Ramos (cell line): ENCODE results near the gene NPEPL1.
"Not testable (repeated sequence)": the region's sequence is repeated elsewhere in the genome, so short reads cannot be mapped to it uniquely, and the experiment has no call there.

Experiments used
- in situ Hi-C: fragments of 300-500 bp; cut with MboI; formaldehyde crosslinking; loops from one replicate; pipeline ENCODE4 v1.14.3; 2022; ENCODE audit warnings: low sequenced_read_pairs; ENCODE audit not compliant: unreplicated experiment

Gene NPEPL1

GRCh38 chr20:58726156-58726555 lies 33.6 kb downstream of the NPEPL1 start:
- in situ Hi-C loops, result not testable (repeated sequence)

GRCh38 chr20:58731192-58731591 lies 38.6 kb downstream of the NPEPL1 start:
- in situ Hi-C loops, result no loop called here

GRCh38 chr20:58737198-58737597 lies 44.6 kb downstream of the NPEPL1 start:
- in situ Hi-C loops, result no loop called here

- in situ Hi-C loops, result no loop called here
Observed at GRCh38 chr20:58740356-58741308, 48.0 kb downstream of the NPEPL1 start.

GRCh38 chr20:58741384-58741783 lies 48.8 kb downstream of the NPEPL1 start:
- in situ Hi-C loops, result no loop called here

- in situ Hi-C loops, result no loop called here
Observed at GRCh38 chr20:58742668-58743566, 50.3 kb downstream of the NPEPL1 start.

- in situ Hi-C loops, result no loop called here
Observed at GRCh38 chr20:58743929-58744534, 51.4 kb downstream of the NPEPL1 start.

- in situ Hi-C loops, result no loop called here
Observed at GRCh38 chr20:58744836-58745235, 52.2 kb downstream of the NPEPL1 start.

- in situ Hi-C loops, result no loop called here
Observed at GRCh38 chr20:58745391-58745790, 52.8 kb downstream of the NPEPL1 start.

- in situ Hi-C loops, result no loop called here
Observed at GRCh38 chr20:58746620-58747019, 54.0 kb downstream of the NPEPL1 start.

GRCh38 chr20:58747211-58747610 lies 54.6 kb downstream of the NPEPL1 start:
- in situ Hi-C loops, result no loop called here

GRCh38 chr20:58748618-58749017 lies 56.0 kb downstream of the NPEPL1 start:
- in situ Hi-C loops, result no loop called here

GRCh38 chr20:58749098-58749769 lies 56.6 kb downstream of the NPEPL1 start:
- in situ Hi-C loops, result no loop called here

GRCh38 chr20:58749979-58750378 lies 57.4 kb downstream of the NPEPL1 start:
- in situ Hi-C loops, result no loop called here

- in situ Hi-C loops, result not testable (repeated sequence)
Observed at GRCh38 chr20:58750706-58751105, 58.1 kb downstream of the NPEPL1 start.

GRCh38 chr20:58751979-58752378 lies 59.4 kb downstream of the NPEPL1 start:
- in situ Hi-C loops, result no loop called here

GRCh38 chr20:58752565-58752964 lies 60.0 kb downstream of the NPEPL1 start:
- in situ Hi-C loops, result no loop called here

- in situ Hi-C loops, result no loop called here
Observed at GRCh38 chr20:58753267-58753921, 60.8 kb downstream of the NPEPL1 start.

- in situ Hi-C loops, result no loop called here
Observed at GRCh38 chr20:58753922-58754551, 61.4 kb downstream of the NPEPL1 start.
